Kidney epithelial cell (primary cell): ENCODE results near the gene ZNF185. TPM values are rescaled to one million over a fixed set of nuclear protein-coding genes. Genes with fewer than 3 reads are reported as not detected.
A peak's percentile ranks its signal among the peaks of the same experiment; 100 is the strongest.

Experiments used
- DNase-seq: peaks from one replicate; pipeline ENCODE4 v3.0.0-alpha.2; 2010; ENCODE audit warnings: low read depth
- H3K27me3 ChIP-seq: 2 replicates; pipeline ENCODE4 v1.6.0; 2011; ENCODE audit warnings: low read length; ENCODE audit not compliant: control insufficient read depth, insufficient read depth
- H3K36me3 ChIP-seq: 2 replicates; pipeline ENCODE4 v1.5.1; 2011; ENCODE audit warnings: low read length; ENCODE audit not compliant: control insufficient read depth, insufficient read depth
- H3K4me3 ChIP-seq: 2 replicates; pipeline ENCODE4 v1.5.1; 2011; ENCODE audit warnings: low read depth, mild to moderate bottlenecking, control low read depth, low read length
- CTCF ChIP-seq: IDR thresholded peaks from 2 replicates; pipeline ENCODE4 v1.5.1; 2011; ENCODE audit warnings: mild to moderate bottlenecking, moderate library complexity, low read length, control low read depth, inconsistent platforms; ENCODE audit not compliant: insufficient read depth, poor library complexity, severe bottlenecking
- total RNA-seq: library from RNA; depleted of rRNA; stranded (reverse); fragments of >200 nt; gene quantifications from 2 replicates; pipeline ENCODE4 v1.2.3, GENCODE V29; 2015

ZNF185 gene
- total RNA-seq, 1 donor from 2014 or later = 39.2 TPM

GRCh38 chrX:152915541-152916241 lies 17.8 kb downstream of the ZNF185 start:
- H3K36me3 ChIP-seq = no peaks in the 10 kb centered on the region
- peak; percentile 46 for TF ChIP-seq CTCF
- no peak overlapping the region for H3K4me3 ChIP-seq
- H3K27me3 ChIP-seq = no peaks in the 10 kb centered on the region
- DNase-seq = no peak

GRCh38 chrX:152917656-152918579 lies 20.1 kb downstream of the ZNF185 start:
- DNase-seq = no peak
- TF ChIP-seq CTCF = no peak
- H3K27me3 ChIP-seq = no peaks in the 10 kb centered on the region
- no peaks in the 10 kb centered on the region for H3K36me3 ChIP-seq
- H3K4me3 ChIP-seq = no peak overlapping the region

GRCh38 chrX:152918707-152919106 lies 20.8 kb downstream of the ZNF185 start:
- no peak for TF ChIP-seq CTCF
- H3K27me3 ChIP-seq = no peaks in the 10 kb centered on the region
- no peaks in the 10 kb centered on the region for H3K36me3 ChIP-seq
- DNase-seq = no peak
- no peak overlapping the region for H3K4me3 ChIP-seq

- DNase-seq = no peak
- H3K36me3 ChIP-seq = no peaks in the 10 kb centered on the region
- no peak overlapping the region for H3K4me3 ChIP-seq
- H3K27me3 ChIP-seq = no peaks in the 10 kb centered on the region
- no peak for TF ChIP-seq CTCF
Measured at GRCh38 chrX:152923599-152923998, 25.7 kb downstream of the ZNF185 start.

- Histone ChIP-seq H3K27me3 (no peaks in the 10 kb centered on the region), H3K4me3 (no peak overlapping the region), H3K36me3 (no peaks in the 10 kb centered on the region)
- TF ChIP-seq CTCF = no peak
- DNase-seq = no peak
Measured at GRCh38 chrX:152925835-152926234, 28.0 kb downstream of the ZNF185 start.
